Cardiac fibroblast (primary cell): ENCODE data around the gene PLCD3.
A peak's percentile ranks its signal among the peaks of the same experiment; 100 is the strongest.

Source experiments
- DNase-seq, 2 donors: peaks; one replicate each; pipeline versions ENCODE4 v3.0.0 to v3.0.0-alpha.2; 2010; ENCODE audit warnings: low read depth in 2 of 2
- H3K4me3 ChIP-seq, 2 donors: replicated peaks in 1 of 2; 1 replicate in 1 of 2; 2 replicates in 1 of 2; pipeline ENCODE4 v1.5.1; 2011; ENCODE audit warnings: low read depth in 2 of 2, low read length in 2 of 2, mild to moderate bottlenecking in 2 of 2, moderate library complexity in 1 of 2
- CTCF ChIP-seq: IDR thresholded peaks from one replicate; pipeline ENCODE4 v1.5.1; 2011; ENCODE audit warnings: low read depth, mild to moderate bottlenecking, low read length, inconsistent platforms

The PLCD3 gene

GRCh38 chr17:45132320-45132571 is at the start of gene PLCD3:
Gene PLCD3 (minus strand): TSS chr17:45132515. CDS start chr17:45132410, 105 bp downstream.
- H3K4me3 ChIP-seq: peak within 1 kb of the TSS; percentile 82 to 99
- no peak for DNase-seq
- no peak for TF ChIP-seq CTCF

DNA sequence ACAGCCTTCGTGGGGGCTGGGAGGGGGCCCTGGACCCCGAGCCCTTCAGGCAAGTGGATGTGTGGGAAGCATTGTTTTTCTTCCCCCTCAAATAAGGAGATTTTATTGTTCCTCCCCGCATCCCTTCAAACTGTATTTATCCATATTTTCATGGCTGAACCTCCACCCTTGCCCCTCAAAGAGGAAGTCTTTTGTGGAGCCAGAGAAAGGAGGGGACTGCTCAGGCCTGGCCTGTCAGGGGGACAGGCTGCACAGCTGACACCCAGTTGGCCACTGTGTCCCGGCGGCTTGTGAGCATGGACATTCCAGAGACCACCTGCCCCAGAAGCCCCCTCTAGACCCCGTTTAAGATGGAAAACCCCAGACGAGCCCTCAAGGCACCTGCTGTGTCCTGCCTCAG is 45.2 kb upstream of the PLCD3 start:
- DNase-seq: no peak
- no peak overlapping the region for H3K4me3 ChIP-seq

GRCh38 chr17:45175759-45176115 is 43.4 kb upstream of the PLCD3 start:
- TF ChIP-seq CTCF: no peak
- no peak overlapping the region for H3K4me3 ChIP-seq
- no peak for DNase-seq

More for the DNA sequence above, 45.2 kb upstream of the PLCD3 start:
- no peak for TF ChIP-seq CTCF

GRCh38 chr17:45172541-45173286 is 40.4 kb upstream of the PLCD3 start:
- DNase-seq: peak in 1 of 2 donors; percentile 74
- no peak for TF ChIP-seq CTCF
- H3K4me3 ChIP-seq: no peak overlapping the region

DNA sequence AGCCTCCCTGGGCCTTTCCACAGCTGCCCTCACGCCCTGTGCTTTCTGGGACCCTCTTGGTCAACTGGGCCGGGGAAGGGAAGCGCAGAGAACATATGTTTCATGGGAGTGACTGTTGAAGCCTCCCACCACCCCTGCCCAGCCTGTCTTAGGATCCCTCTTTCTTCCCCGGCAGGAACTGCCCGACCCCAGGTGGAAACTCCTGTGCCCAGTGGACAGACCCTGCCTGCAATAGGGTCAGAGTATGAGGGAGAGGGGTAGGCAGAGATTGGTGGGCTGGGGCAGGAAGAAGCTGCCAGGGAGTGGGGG is 39.9 kb upstream of the PLCD3 start:
- DNase-seq: no peak
- TF ChIP-seq CTCF: no peak
- H3K4me3 ChIP-seq: peak overlapping the region in 1 of 2 donors; percentile 1

DNA sequence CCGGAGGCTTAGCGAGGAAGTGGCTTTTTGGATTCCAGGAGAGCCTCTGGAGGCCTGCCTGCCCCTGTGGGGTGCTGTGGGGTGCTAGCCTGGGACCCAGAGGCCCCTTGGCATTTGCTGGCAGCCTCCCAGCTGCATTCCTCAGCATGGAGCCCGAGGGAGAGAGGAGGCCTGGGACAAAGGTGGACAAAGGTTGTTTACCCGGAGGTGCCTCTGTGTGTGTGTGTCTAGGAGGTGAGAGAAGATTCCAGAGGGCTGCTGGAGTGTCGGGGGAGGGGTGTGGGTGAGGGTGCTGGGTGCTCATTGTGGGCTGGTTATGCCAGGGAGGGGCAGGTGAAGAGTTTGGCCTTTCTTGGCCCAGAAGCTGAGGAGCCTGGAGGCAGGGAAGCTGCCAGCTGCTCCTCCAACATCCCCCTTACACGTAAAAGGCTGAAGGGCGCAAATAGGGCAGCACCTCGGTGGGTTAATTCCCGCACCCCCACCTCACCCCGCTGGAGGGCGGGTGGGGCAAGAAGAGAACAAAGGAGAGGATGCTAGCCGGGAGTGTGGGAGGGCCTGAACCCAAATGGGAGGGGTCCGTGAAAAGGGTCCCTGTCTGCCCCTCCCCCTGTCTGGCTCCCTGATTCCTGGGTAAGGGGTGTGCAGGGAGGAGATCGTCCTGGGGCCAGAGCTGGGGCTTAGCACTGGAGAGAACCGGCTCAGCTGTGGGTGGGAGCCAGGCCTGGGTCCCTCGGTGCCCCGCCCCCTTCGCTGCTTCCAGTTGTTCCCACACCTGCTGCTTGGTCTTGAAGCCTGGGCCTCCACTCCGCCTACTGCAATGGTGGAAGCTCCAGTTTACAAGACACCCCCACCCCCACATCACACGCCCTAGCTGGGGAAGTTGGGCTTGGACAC is 39.3 kb upstream of the PLCD3 start:
- DNase-seq: peak in 1 of 2 donors; percentile 22
- TF ChIP-seq CTCF: no peak
- H3K4me3 ChIP-seq: peak overlapping the region in 1 of 2 donors; percentile 17

GRCh38 chr17:45170931-45171337 is 38.6 kb upstream of the PLCD3 start:
- DNase-seq: peak; percentile 69 to 93
- peak overlapping the region in 1 of 2 donors; percentile 17 for H3K4me3 ChIP-seq
- TF ChIP-seq CTCF: no peak
